ENCODE data around the gene CYP19A1.
A peak's percentile ranks its signal among the peaks of the same experiment; 100 is the strongest.

The CYP19A1 gene

GRCh38 chr15:51229907-51230330 is 108.5 kb downstream of the CYP19A1 start:
- TF ChIP-seq CEBPB (IDR thresholded peaks at IDR 0.05) (no peak), RAD21 (IDR thresholded peaks at IDR 0.05; ENCODE audit: low read depth) (peak; percentile 44)

- TF ChIP-seq FOXM1 (IDR thresholded peaks at IDR 0.05; ENCODE audit: borderline replicate concordance, low read depth), result no peak
- TF ChIP-seq RAD21 (IDR thresholded peaks at IDR 0.05; ENCODE audit: low read depth), result no peak
- no peak for TF ChIP-seq CREB1 (IDR thresholded peaks at IDR 0.05; ENCODE audit: low read depth)
- no peak for TF ChIP-seq TEAD4 (IDR thresholded peaks at IDR 0.05)
- TF ChIP-seq YY1 (IDR thresholded peaks at IDR 0.05; ENCODE audit: low read depth), result no peak
- TF ChIP-seq ZBTB7A (IDR thresholded peaks at IDR 0.05; ENCODE audit: low read depth), result no peak
- TF ChIP-seq EP300 (IDR thresholded peaks at IDR 0.05; ENCODE audit: borderline replicate concordance), result no peak
- no peak for TF ChIP-seq EGR1 (IDR thresholded peaks at IDR 0.05)
- TF ChIP-seq NFIC (IDR thresholded peaks at IDR 0.05), result no peak
- no peak for TF ChIP-seq MAX (IDR thresholded peaks at IDR 0.05)
- TF ChIP-seq USF1 (IDR thresholded peaks at IDR 0.05), result no peak
- TF ChIP-seq CEBPB (IDR thresholded peaks at IDR 0.05), result no peak
- no peak for TF ChIP-seq TAF1 (IDR thresholded peaks at IDR 0.05; ENCODE audit: low read depth)
- TF ChIP-seq TCF12 (IDR thresholded peaks at IDR 0.05; ENCODE audit: low read depth), result no peak
- no peak for TF ChIP-seq REST (IDR thresholded peaks at IDR 0.05; ENCODE audit: low read depth)
Measured at GRCh38 chr15:51227940-51228732, 110.3 kb downstream of the CYP19A1 start.

- no peak for TF ChIP-seq REST (IDR thresholded peaks at IDR 0.05; ENCODE audit: low read depth)
- no peak for TF ChIP-seq MAX (IDR thresholded peaks at IDR 0.05)
- no peak for TF ChIP-seq TAF1 (IDR thresholded peaks at IDR 0.05; ENCODE audit: low read depth)
- no peak for TF ChIP-seq YY1 (IDR thresholded peaks at IDR 0.05; ENCODE audit: low read depth)
- no peak for TF ChIP-seq NFIC (IDR thresholded peaks at IDR 0.05)
- TF ChIP-seq EGR1 (IDR thresholded peaks at IDR 0.05), result no peak
- TF ChIP-seq TCF12 (IDR thresholded peaks at IDR 0.05; ENCODE audit: low read depth), result no peak
- TF ChIP-seq CREB1 (IDR thresholded peaks at IDR 0.05; ENCODE audit: low read depth), result no peak
- TF ChIP-seq CEBPB (IDR thresholded peaks at IDR 0.05), result no peak
- TF ChIP-seq TEAD4 (IDR thresholded peaks at IDR 0.05), result no peak
Measured at GRCh38 chr15:51226576-51227210, 111.7 kb downstream of the CYP19A1 start.

- TF ChIP-seq MAX (IDR thresholded peaks at IDR 0.05) (no peak), TCF12 (IDR thresholded peaks at IDR 0.05; ENCODE audit: low read depth) (no peak)
Measured at GRCh38 chr15:51224428-51224827, 114.0 kb downstream of the CYP19A1 start.

- no peak for TF ChIP-seq TCF12 (IDR thresholded peaks at IDR 0.05; ENCODE audit: low read depth)
- no peak for TF ChIP-seq YY1 (IDR thresholded peaks at IDR 0.05; ENCODE audit: low read depth)
- TF ChIP-seq EP300 (IDR thresholded peaks at IDR 0.05; ENCODE audit: borderline replicate concordance), result no peak
- TF ChIP-seq REST (IDR thresholded peaks at IDR 0.05; ENCODE audit: low read depth), result no peak
- no peak for TF ChIP-seq CEBPB (IDR thresholded peaks at IDR 0.05)
- TF ChIP-seq USF1 (IDR thresholded peaks at IDR 0.05), result no peak
- TF ChIP-seq ZBTB7A (IDR thresholded peaks at IDR 0.05; ENCODE audit: low read depth), result no peak
- no peak for TF ChIP-seq EGR1 (IDR thresholded peaks at IDR 0.05)
- TF ChIP-seq TAF1 (IDR thresholded peaks at IDR 0.05; ENCODE audit: low read depth), result no peak
- TF ChIP-seq CREB1 (IDR thresholded peaks at IDR 0.05; ENCODE audit: low read depth), result no peak
- TF ChIP-seq MAX (IDR thresholded peaks at IDR 0.05), result no peak
- TF ChIP-seq FOXM1 (IDR thresholded peaks at IDR 0.05; ENCODE audit: borderline replicate concordance, low read depth), result no peak
- TF ChIP-seq RAD21 (IDR thresholded peaks at IDR 0.05; ENCODE audit: low read depth), result no peak
- TF ChIP-seq NFIC (IDR thresholded peaks at IDR 0.05), result no peak
- no peak for TF ChIP-seq TEAD4 (IDR thresholded peaks at IDR 0.05)
Measured at GRCh38 chr15:51223771-51224229, 114.6 kb downstream of the CYP19A1 start.
